Colonic mucosa (tissue), 4 donors: ENCODE data around the gene EPHB2. TPM values are rescaled to one million over a fixed set of nuclear protein-coding genes. Genes with fewer than 3 reads are reported as not detected.

Source experiments
- DNase-seq: peaks from one replicate; pipeline ENCODE4 v3.0.0-alpha.2; 2020
- H3K27ac ChIP-seq: fragments of 200-600 bp; one replicate; pipeline ENCODE4 v1.8.0; 2021
- H3K27me3 ChIP-seq: fragments of 200-600 bp; one replicate; pipeline ENCODE4 v1.8.0; 2021
- H3K36me3 ChIP-seq: fragments of 200-600 bp; one replicate; pipeline ENCODE4 v1.8.0; 2021
- H3K4me1 ChIP-seq: fragments of 200-600 bp; one replicate; pipeline ENCODE4 v1.8.0; 2021; ENCODE audit warnings: mild to moderate bottlenecking
- H3K4me3 ChIP-seq: fragments of 200-600 bp; one replicate; pipeline ENCODE4 v1.8.0; 2021
- H3K9ac ChIP-seq, 2 donors: one replicate each; pipeline ENCODE4 v1.7.0; 2013; ENCODE audit warnings: control low read depth in 2 of 2, low read depth in 2 of 2, low read length in 2 of 2
- H3K9me3 ChIP-seq: fragments of 200-600 bp; one replicate; pipeline ENCODE4 v1.8.0; 2021
- CTCF ChIP-seq: fragments of 200-600 bp; IDR thresholded peaks from one replicate; pipeline ENCODE4 v1.8.0; 2022; ENCODE audit warnings: antibody characterized with exemption, mild to moderate bottlenecking
- intact Hi-C: fragments of 100-400 bp; cut with DNase I; formaldehyde crosslinking; loops from one replicate; pipeline ENCODE4 v1.14.1; 2022
- total RNA-seq, 2 donors: library from RNA; stranded (reverse); fragmentation: NEBNext Ultra II Directional in 1 of 2; extraction: Animal tissue kit (Norgen Biotek cat#: 25700) in 1 of 2; gene quantifications; one replicate each; pipeline ENCODE4 v1.2.1, GENCODE V29; 2021
- donor health status: healthy.
- donor health status: DM: no; HTN: no; CAD: no.
- donor health status: DM: no; HTN: no; CAD: no.

Gene EPHB2
- total RNA-seq, 2 donors from 2014 or later = 71.9 to 150 TPM

- intact Hi-C loops = loop anchor here (10.0 kb wide), 1 partner anchor 298 kb away; no protein-coding TSS in a partner anchor
- Histone ChIP-seq H3K9me3 (no peaks in the 10 kb centered on the region), H3K27ac (no peak overlapping the region), H3K4me3 (no peak overlapping the region), H3K4me1 (no peaks in the 10 kb centered on the region), H3K27me3 (no peaks in the 10 kb centered on the region), H3K9ac (no peak overlapping the region), H3K36me3 (no peaks in the 10 kb centered on the region)
- no peak for DNase-seq
- no peak for TF ChIP-seq CTCF
These were observed 251.9 kb downstream of the EPHB2 start for GRCh38 chr1:22962558-22962957.

GRCh38 chr1:22963044-22963677 is 252.5 kb downstream of the EPHB2 start:
- Histone ChIP-seq H3K9ac (no peak overlapping the region), H3K9me3 (no peaks in the 10 kb centered on the region), H3K27me3 (no peaks in the 10 kb centered on the region), H3K4me3 (no peak overlapping the region), H3K27ac (no peak overlapping the region), H3K4me1 (no peaks in the 10 kb centered on the region), H3K36me3 (no peaks in the 10 kb centered on the region)
- no peak for DNase-seq
- no peak for TF ChIP-seq CTCF
- intact Hi-C loops = loop anchor here (10.0 kb wide), 1 partner anchor 298 kb away; no protein-coding TSS in a partner anchor

- no peak for TF ChIP-seq CTCF
- H3K27ac ChIP-seq = no peak overlapping the region
- H3K9ac ChIP-seq = no peak overlapping the region
- no peak for DNase-seq
- no peaks in the 10 kb centered on the region for H3K9me3 ChIP-seq
- H3K27me3 ChIP-seq = no peaks in the 10 kb centered on the region
- no peaks in the 10 kb centered on the region for H3K36me3 ChIP-seq
- intact Hi-C loops = loop anchor here (10.0 kb wide), 1 partner anchor 302 kb away; no protein-coding TSS in a partner anchor
- no peaks in the 10 kb centered on the region for H3K4me1 ChIP-seq
- H3K4me3 ChIP-seq = no peak overlapping the region
These were observed 255.7 kb downstream of the EPHB2 start for GRCh38 chr1:22966309-22966708.

GRCh38 chr1:22967833-22968232 is 257.2 kb downstream of the EPHB2 start:
- H3K9ac ChIP-seq = no peak overlapping the region
- no peaks in the 10 kb centered on the region for H3K27me3 ChIP-seq
- no peaks in the 10 kb centered on the region for H3K9me3 ChIP-seq
- H3K36me3 ChIP-seq = no peaks in the 10 kb centered on the region
- TF ChIP-seq CTCF = no peak
- no peak for DNase-seq
- intact Hi-C loops = loop anchor here (10.0 kb wide), 1 partner anchor 303 kb away; no protein-coding TSS in a partner anchor
- H3K4me3 ChIP-seq = no peak overlapping the region
- H3K27ac ChIP-seq = no peak overlapping the region
- no peaks in the 10 kb centered on the region for H3K4me1 ChIP-seq

GRCh38 chr1:22969304-22969709 is 258.7 kb downstream of the EPHB2 start:
- H3K4me3 ChIP-seq = no peak overlapping the region
- no peaks in the 10 kb centered on the region for H3K36me3 ChIP-seq
- no peak overlapping the region for H3K9ac ChIP-seq
- H3K9me3 ChIP-seq = no peaks in the 10 kb centered on the region
- intact Hi-C loops = loop anchor here (10.0 kb wide), 1 partner anchor 305 kb away; no protein-coding TSS in a partner anchor
- no peaks in the 10 kb centered on the region for H3K4me1 ChIP-seq
- DNase-seq = peak; percentile 60
- no peak for TF ChIP-seq CTCF
- H3K27ac ChIP-seq = no peak overlapping the region
- no peaks in the 10 kb centered on the region for H3K27me3 ChIP-seq
